ENCODE results near the gene PHGDH.
"Not testable (repeated sequence)": the region's sequence is repeated elsewhere in the genome, so short reads cannot be mapped to it uniquely, and the experiment has no call there.

- not testable (repeated sequence) for TF ChIP-seq POLR2A (IDR thresholded peaks at IDR 0.05; ENCODE audit: low read length); GATA1 (IDR thresholded peaks at IDR 0.05; ENCODE audit: low read depth, low read length)
These were observed 74.3 kb downstream of the PHGDH start for GRCh38 chr1:119786046-119786445.
